GM12865 (cell line): ENCODE data around the gene CCDC192.

ENCODE experiments used
- DNase-seq: peaks from one replicate; pipeline ENCODE4 v3.0.0; 2010; ENCODE audit warnings: low read depth
- H3K4me3 ChIP-seq: 2 replicates; pipeline ENCODE4 v1.5.1; 2011; ENCODE audit warnings: mild to moderate bottlenecking, low read depth, low read length, control low read depth
- TF ChIP-seq, protein P1 (sequence below): IDR thresholded peaks from 2 replicates; pipeline ENCODE4 v1.5.1; 2011; ENCODE audit warnings: low read length, control low read depth, low read depth, inconsistent platforms; ENCODE audit not compliant: insufficient read depth; ENCODE audit errors: missing control alignments

The CCDC192 gene

DNA sequence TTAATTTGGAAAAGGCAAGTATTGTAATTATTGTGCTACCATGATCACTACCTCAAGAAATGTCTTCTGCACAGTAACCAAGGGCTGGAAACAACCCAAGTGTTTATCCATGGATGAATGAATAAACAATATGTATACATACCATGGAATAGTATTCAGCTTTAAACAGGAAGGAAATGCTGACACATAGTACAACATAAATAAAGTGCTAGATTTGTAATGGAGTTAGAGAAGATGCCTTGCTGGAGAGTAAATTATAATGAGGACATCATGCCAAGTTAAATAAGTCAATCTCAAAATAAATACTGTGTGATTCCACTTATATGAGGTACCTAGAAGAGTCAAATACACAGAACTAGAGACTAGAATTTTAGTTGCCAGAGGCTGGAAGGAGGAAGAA, 160.0 kb downstream of the CCDC192 start:
- no peak overlapping the region for H3K4me3 ChIP-seq
- DNase-seq: no peak
- TF ChIP-seq, protein P1, sequence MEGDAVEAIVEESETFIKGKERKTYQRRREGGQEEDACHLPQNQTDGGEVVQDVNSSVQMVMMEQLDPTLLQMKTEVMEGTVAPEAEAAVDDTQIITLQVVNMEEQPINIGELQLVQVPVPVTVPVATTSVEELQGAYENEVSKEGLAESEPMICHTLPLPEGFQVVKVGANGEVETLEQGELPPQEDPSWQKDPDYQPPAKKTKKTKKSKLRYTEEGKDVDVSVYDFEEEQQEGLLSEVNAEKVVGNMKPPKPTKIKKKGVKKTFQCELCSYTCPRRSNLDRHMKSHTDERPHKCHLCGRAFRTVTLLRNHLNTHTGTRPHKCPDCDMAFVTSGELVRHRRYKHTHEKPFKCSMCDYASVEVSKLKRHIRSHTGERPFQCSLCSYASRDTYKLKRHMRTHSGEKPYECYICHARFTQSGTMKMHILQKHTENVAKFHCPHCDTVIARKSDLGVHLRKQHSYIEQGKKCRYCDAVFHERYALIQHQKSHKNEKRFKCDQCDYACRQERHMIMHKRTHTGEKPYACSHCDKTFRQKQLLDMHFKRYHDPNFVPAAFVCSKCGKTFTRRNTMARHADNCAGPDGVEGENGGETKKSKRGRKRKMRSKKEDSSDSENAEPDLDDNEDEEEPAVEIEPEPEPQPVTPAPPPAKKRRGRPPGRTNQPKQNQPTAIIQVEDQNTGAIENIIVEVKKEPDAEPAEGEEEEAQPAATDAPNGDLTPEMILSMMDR: no peak

- H3K4me3 ChIP-seq: no peak overlapping the region
- TF ChIP-seq, protein P1: no peak
- DNase-seq: no peak
Observed at GRCh38 chr5:127863610-127864395, 160.6 kb downstream of the CCDC192 start.

DNA sequence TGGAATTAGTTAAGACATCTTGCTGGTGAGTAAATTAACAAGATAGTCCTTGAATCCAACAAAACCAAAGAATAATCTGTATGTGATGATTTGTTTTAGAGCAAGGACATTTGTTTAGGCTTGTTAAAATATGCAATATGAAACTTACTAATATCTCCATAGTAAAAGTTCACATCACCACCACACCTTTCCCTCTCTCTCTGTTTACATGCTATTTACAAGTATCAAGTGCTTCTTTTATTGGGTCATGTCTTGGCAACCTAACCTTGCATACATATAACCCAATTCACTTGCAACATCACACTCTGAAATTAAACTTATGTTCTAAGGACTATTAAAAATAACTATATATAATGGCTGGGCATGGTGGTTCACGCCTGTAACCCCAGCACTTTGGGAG, 161.3 kb downstream of the CCDC192 start:
- TF ChIP-seq, protein P1: no peak
- H3K4me3 ChIP-seq: no peak overlapping the region
- no peak for DNase-seq

- H3K4me3 ChIP-seq: no peak overlapping the region
- TF ChIP-seq, protein P1: no peak
- no peak for DNase-seq
Observed at GRCh38 chr5:127865273-127865672, 162.1 kb downstream of the CCDC192 start.

DNA sequence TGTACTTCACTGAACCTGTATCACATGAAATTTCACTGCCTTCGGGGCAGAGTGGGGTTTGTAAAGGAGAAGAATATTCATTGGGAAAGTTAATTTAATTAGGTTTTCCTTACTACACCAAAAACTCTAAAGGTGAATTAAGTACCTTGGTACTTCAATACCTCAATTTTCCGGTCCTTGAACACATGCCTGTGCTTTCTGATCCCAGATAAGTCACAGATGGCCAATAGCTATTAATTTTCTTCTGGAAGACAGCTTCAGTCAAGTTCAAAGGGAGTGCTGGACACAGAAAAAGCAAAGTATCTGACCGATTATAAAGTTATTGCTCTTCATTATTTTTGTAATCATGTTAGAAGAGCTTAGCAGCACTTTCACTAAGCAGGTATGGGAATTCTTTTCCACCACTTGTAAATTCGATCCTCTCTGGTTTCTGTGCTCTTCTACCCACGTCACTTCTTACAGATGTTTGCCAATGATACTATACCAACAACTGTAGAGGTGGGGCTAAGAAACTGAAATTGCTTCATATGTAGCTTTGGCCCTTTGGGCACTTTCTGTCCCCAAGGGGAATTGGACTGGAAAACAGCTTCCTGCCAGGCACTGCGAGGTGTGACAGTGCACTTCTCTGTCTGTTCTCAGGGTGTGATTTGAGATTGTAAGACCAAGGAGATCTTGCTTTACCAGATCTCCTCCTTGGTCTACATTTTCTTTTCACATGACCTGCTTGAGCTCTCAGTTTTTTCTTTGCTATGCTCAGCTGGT, 164.0 kb downstream of the CCDC192 start:
- TF ChIP-seq, protein P1: no peak
- DNase-seq: peak; percentile 73
- no peak overlapping the region for H3K4me3 ChIP-seq

DNA sequence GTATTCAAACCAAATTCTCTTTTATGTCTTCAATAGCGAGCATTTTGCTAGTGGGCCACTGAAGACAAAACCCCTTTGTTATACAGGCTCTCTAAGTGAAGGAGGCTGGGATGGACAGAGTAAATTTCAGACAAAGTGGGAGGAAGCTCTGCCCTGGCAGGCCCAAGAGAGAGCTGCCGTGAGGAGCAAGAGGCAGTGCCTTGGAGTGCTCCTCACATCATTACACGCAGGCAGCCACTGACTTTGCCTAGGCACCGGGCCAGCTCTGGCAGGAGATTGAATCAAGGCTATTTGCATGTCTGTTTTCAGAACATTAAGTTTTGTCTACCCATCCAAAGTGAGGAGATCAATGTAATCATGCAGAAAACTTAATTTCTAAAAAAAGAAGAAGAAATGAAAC, 167.7 kb downstream of the CCDC192 start:
- TF ChIP-seq, protein P1: no peak
- DNase-seq: peak; percentile 69
- H3K4me3 ChIP-seq: no peak overlapping the region
